K562 (cell line): ENCODE results near the gene LSM12. TPM values are rescaled to one million over a fixed set of nuclear protein-coding genes. Genes with fewer than 3 reads are reported as not detected.

Experiments used
- ATAC-seq: fragments of 200-7000 bp; cut with Tn5 transposase; 3 replicates; pipeline ENCODE4 v1.9.1; 2020; ENCODE audit warnings: moderate library complexity
- BruUV-seq: library from RNA; stranded (reverse); fragments of 400-500 nt; replicated peaks from 2 replicates; lab custom pipeline; 2021; lab: Mats Ljungman, UMichigan
- CTCF ChIA-PET: fragments of 300-600 bp; formaldehyde crosslinking; extraction: SDS; loops from one replicate; lab custom pipeline; 2021; ENCODE audit warnings: low intra/inter-chr PET ratio; lab: Yijun Ruan, JAX
- POLR2A ChIA-PET: fragments of 300-600, 350-650 bp; sonication (Branson Sonifier 250); formaldehyde crosslinking; extraction: SDS; loops from one replicate; lab custom pipeline; 2021; ENCODE audit warnings: antibody characterized with exemption, inconsistent platforms; lab: Yijun Ruan, JAX
- DNase-seq, 4 experiments: peaks; one replicate each; pipeline versions ENCODE4 v3.0.0 to v3.0.0-alpha.2; 2011 to 2018; ENCODE audit warnings: low spot score in 3 of 4, mixed read lengths in 3 of 4; ENCODE audit errors: extremely low read depth in 1 of 4
- FAIRE-seq: peaks from 2 replicates; lab custom pipeline; 2011; peaks lifted over from hg19 to GRCh38; lab: Jason Lieb, UNC
- H2AFZ ChIP-seq: 2 replicates; pipeline ENCODE4 v1.6.0; 2011; ENCODE audit warnings: low read depth, low read length, control low read depth, inconsistent platforms
- H3K27ac ChIP-seq: fragments of 200-600 bp; 3 replicates; pipeline ENCODE4 v1.8.0; 2011; ENCODE audit warnings: low read depth, mild to moderate bottlenecking, control low read depth, inconsistent platforms, low read length, moderate library complexity, mixed read lengths; ENCODE audit errors: extremely low read depth
- H3K27me3 ChIP-seq, 2 experiments: fragments of 300-600 bp in 1 of 2; 2 replicates in 1 of 2; 3 replicates in 1 of 2; pipeline versions ENCODE4 v1.6.0 to v1.8.0; 2011; ENCODE audit warnings: inconsistent platforms in 2 of 2, low read length in 2 of 2, mild to moderate bottlenecking in 1 of 2, mixed read lengths in 1 of 2, moderate library complexity in 1 of 2; ENCODE audit not compliant: control insufficient read depth in 2 of 2, insufficient read depth in 2 of 2
- H3K36me3 ChIP-seq: fragments of 300-600 bp; 3 replicates; pipeline ENCODE4 v1.8.0; 2011; ENCODE audit warnings: mild to moderate bottlenecking, low read length, inconsistent platforms; ENCODE audit not compliant: control insufficient read depth, insufficient read depth
- H3K4me1 ChIP-seq, 2 experiments: fragments of 200-600 bp in 1 of 2; replicated peaks in 1 of 2; 2 replicates in 1 of 2; 3 replicates in 1 of 2; pipeline versions ENCODE4 v1.5.1 to v1.8.0; 2011; ENCODE audit warnings: inconsistent platforms in 2 of 2, low read length in 2 of 2, mild to moderate bottlenecking in 1 of 2, mixed read lengths in 1 of 2, moderate library complexity in 1 of 2; ENCODE audit not compliant: control insufficient read depth in 2 of 2, insufficient read depth in 2 of 2
- H3K4me2 ChIP-seq: 2 replicates; pipeline ENCODE4 v1.6.1; 2011; ENCODE audit warnings: low read length, control low read depth, inconsistent platforms, mixed read lengths; ENCODE audit not compliant: insufficient read depth
- H3K4me3 ChIP-seq: fragments of 200-600 bp; sonication (generic), shearing (Covaris generic); 2 replicates; pipeline ENCODE4 v1.5.1; 2016; ENCODE audit warnings: control low read depth, inconsistent platforms
- H3K79me2 ChIP-seq: fragments of 200-600 bp; 3 replicates; pipeline ENCODE4 v1.8.0; 2011; ENCODE audit warnings: low read length, inconsistent platforms; ENCODE audit not compliant: control insufficient read depth, insufficient read depth
- H3K9ac ChIP-seq, 2 experiments: 2 replicates each; pipeline versions ENCODE4 v1.6.0 to v1.6.1; 2011; ENCODE audit warnings: low read depth in 2 of 2, low read length in 2 of 2, control low read depth in 1 of 2, inconsistent platforms in 1 of 2, mild to moderate bottlenecking in 1 of 2, mixed read lengths in 1 of 2; ENCODE audit not compliant: insufficient read depth in 1 of 2
- H3K9me1 ChIP-seq: one replicate; pipeline ENCODE4 v1.6.0; 2011; ENCODE audit warnings: inconsistent platforms, mild to moderate bottlenecking, low read length, moderate library complexity; ENCODE audit not compliant: control insufficient read depth, insufficient read depth
- H3K9me3 ChIP-seq: replicated peaks from 2 replicates; pipeline ENCODE4 v1.5.1; 2011; ENCODE audit warnings: low read depth, low read length, inconsistent platforms; ENCODE audit not compliant: control insufficient read depth, insufficient read depth
- H4K20me1 ChIP-seq: replicated peaks from 2 replicates; pipeline ENCODE4 v1.6.1; 2011; ENCODE audit warnings: low read length, inconsistent platforms, mixed read lengths; ENCODE audit not compliant: control insufficient read depth, insufficient read depth
- CBX1 ChIP-seq: sonication (generic); IDR thresholded peaks from 2 replicates; pipeline ENCODE4 v1.6.1; 2016; ENCODE audit warnings: antibody characterized with exemption, low read depth, mild to moderate bottlenecking
- HNRNPUL1 ChIP-seq: fragments of 200-400 bp; formaldehyde crosslinking; IDR thresholded peaks from 2 replicates; pipeline ENCODE4 v1.6.1; 2017; ENCODE audit warnings: low read length
- HOXB6 ChIP-seq: fragments of 250-450 bp; sonication (Bioruptor Pico); IDR thresholded peaks from 2 replicates; pipeline ENCODE4 v1.5.1; 2022; ENCODE audit warnings: mild to moderate bottlenecking, borderline replicate concordance
- KAT2B ChIP-seq: IDR thresholded peaks from one replicate; pipeline ENCODE4 v1.6.1; 2012; ENCODE audit warnings: low read depth, mild to moderate bottlenecking, control low read depth, inconsistent platforms, low read length, moderate library complexity
- KAT7 ChIP-seq: sonication (generic); formaldehyde crosslinking; IDR thresholded peaks from 2 replicates; pipeline ENCODE4 v1.8.0; 2022; ENCODE audit warnings: missing genetic modification reagents, mild to moderate bottlenecking, borderline replicate concordance
- MCM7 ChIP-seq, 2 experiments: fragments of 450-650 bp; IDR thresholded peaks; 2 replicates each; pipeline ENCODE4 v1.6.1; 2016 to 2018
- MIER1 ChIP-seq: fragments of 450-650 bp; IDR thresholded peaks from 2 replicates; pipeline ENCODE4 v1.6.1; 2016; ENCODE audit warnings: antibody characterized with exemption, mild to moderate bottlenecking, low read depth
- NR2F6 ChIP-seq: fragments of 450-650 bp; formaldehyde crosslinking; IDR thresholded peaks from 2 replicates; pipeline ENCODE4 v1.4.0; 2020; ENCODE audit warnings: mild to moderate bottlenecking
- PURB ChIP-seq: sonication (generic); formaldehyde crosslinking; IDR thresholded peaks from 2 replicates; pipeline ENCODE4 v1.9.0; 2021; ENCODE audit warnings: low read depth, mild to moderate bottlenecking, missing genetic modification reagents
- RB1 ChIP-seq: fragments of 450-650 bp; IDR thresholded peaks from 2 replicates; pipeline ENCODE4 v1.6.1; 2017; ENCODE audit warnings: low read depth, mild to moderate bottlenecking
- RBM14 ChIP-seq: fragments of 200-400 bp; formaldehyde crosslinking; IDR thresholded peaks from 2 replicates; pipeline ENCODE4 v1.6.1; 2018; ENCODE audit warnings: low read depth, mild to moderate bottlenecking, low read length, moderate library complexity, borderline replicate concordance; ENCODE audit not compliant: insufficient read depth
- SIN3A ChIP-seq, 2 experiments: fragments of 150-350 bp in 1 of 2; IDR thresholded peaks; 2 replicates each; pipeline ENCODE4 v1.6.1; 2011 to 2016; ENCODE audit warnings: borderline replicate concordance in 2 of 2, low read depth in 2 of 2, low read length in 2 of 2, mild to moderate bottlenecking in 2 of 2, moderate library complexity in 2 of 2; ENCODE audit not compliant: control insufficient read depth in 1 of 2
- SRSF7 ChIP-seq: fragments of 200-400 bp; formaldehyde crosslinking; optimal IDR thresholded peaks from 2 replicates; pipeline ENCODE3; 2017; ENCODE audit warnings: mild to moderate bottlenecking, low read depth, low read length
- STAT5B ChIP-seq: fragments of 250-450 bp; sonication (Bioruptor Pico); IDR thresholded peaks from 2 replicates; pipeline ENCODE4 v1.8.0; 2021; ENCODE audit warnings: mild to moderate bottlenecking, inconsistent platforms
- TAF9B ChIP-seq: fragments of 450-650 bp; IDR thresholded peaks from 2 replicates; pipeline ENCODE4 v1.6.1; 2018; ENCODE audit warnings: mild to moderate bottlenecking; ENCODE audit not compliant: partially characterized antibody
- ZNF12 ChIP-seq: sonication (generic); formaldehyde crosslinking; IDR thresholded peaks from 2 replicates; pipeline ENCODE4 v1.4.0; 2020; ENCODE audit warnings: mild to moderate bottlenecking, missing genetic modification reagents
- ZNF143 ChIP-seq: sonication (generic); formaldehyde crosslinking; IDR thresholded peaks from 2 replicates; pipeline ENCODE4 v1.9.0; 2022; ENCODE audit warnings: mild to moderate bottlenecking, missing genetic modification reagents
- ZNF239 ChIP-seq: fragments of 250-450 bp; sonication (Bioruptor Pico); IDR thresholded peaks from 2 replicates; pipeline ENCODE4 v1.4.0; 2020; ENCODE audit warnings: mild to moderate bottlenecking
- ZNF354B ChIP-seq: fragments of 250-450 bp; sonication (Bioruptor Pico); IDR thresholded peaks from 2 replicates; pipeline ENCODE4 v1.4.0; 2020
- ZNF431 ChIP-seq: sonication (generic); formaldehyde crosslinking; IDR thresholded peaks from 2 replicates; pipeline ENCODE4 v1.8.0; 2022; ENCODE audit warnings: mild to moderate bottlenecking, missing genetic modification reagents
- ZNF717 ChIP-seq: fragments of 250-450 bp; sonication (Bioruptor Pico); IDR thresholded peaks from 2 replicates; pipeline ENCODE4 v1.5.0; 2021
- WGBS: fragments of 100-300 bp; shearing (Covaris generic); methylation state at CpG from one replicate; pipeline ENCODE4 v1.1.6; 2016; ENCODE audit warnings: low coverage, mixed read lengths; ENCODE audit not compliant: insufficient coverage; ENCODE audit errors: missing lambda C conversion rate; 5-methylcytosine and 5-hydroxymethylcytosine counted together
- in situ Hi-C: fragments of 300-500 bp; cut with MboI; formaldehyde crosslinking; loops from 4 replicates; pipeline ENCODE4 v1.15.0; 2018; ENCODE audit warnings: inconsistent platforms, mixed read lengths
- intact Hi-C: fragments of 100-400 bp; cut with micrococcal nuclease; formaldehyde crosslinking; loops from 2 replicates; pipeline ENCODE4 v1.14.2; 2022
- polyA plus RNA-seq, 8 experiments: library from polyadenylated mRNA; depleted of rRNA in 4 of 8; stranded (reverse) in 5 of 8; unstranded in 3 of 8; fragments of >200 nt; fragmentation: Nextera tagmentation in 2 of 8; fragmentation: Illumina TruSeq in 1 of 8; extraction: Ambion mirVana in 2 of 8; extraction: Trizol in 1 of 8; gene quantifications; 2 replicates each; pipeline versions ENCODE4 v1.2.1 to v1.2.3, GENCODE V29; 2011 to 2014; ENCODE audit warnings: inconsistent platforms in 1 of 8, missing spikeins in 1 of 8
- total RNA-seq, 7 experiments: library from RNA; depleted of rRNA in 6 of 7; stranded (reverse); fragments of >200 nt in 6 of 7; fragmentation: Illumina TruSeq in 2 of 7; extraction: Trizol in 2 of 7; gene quantifications; 2 replicates each; pipeline versions ENCODE4 v1.2.1 to v1.2.3, GENCODE V29; 2011 to 2021; ENCODE audit warnings: low replicate concordance in 1 of 7
- TF ChIP-seq, protein P1 (sequence below): fragments of 450-650 bp; IDR thresholded peaks from 2 replicates; pipeline ENCODE4 v1.6.1; 2016; ENCODE audit warnings: antibody characterized with exemption
- TF ChIP-seq, protein P2 (sequence below): fragments of 250-450 bp; sonication (Bioruptor Pico); IDR thresholded peaks from 2 replicates; pipeline ENCODE4 v1.5.0; 2021

Gene LSM12
- total and polyA plus RNA-seq, 9 of the 15 experiments (the other 6 are each of a cell fraction or from before 2014, with no cell fraction given) = 53.0 to 258 (median 89.3) TPM

DNA sequence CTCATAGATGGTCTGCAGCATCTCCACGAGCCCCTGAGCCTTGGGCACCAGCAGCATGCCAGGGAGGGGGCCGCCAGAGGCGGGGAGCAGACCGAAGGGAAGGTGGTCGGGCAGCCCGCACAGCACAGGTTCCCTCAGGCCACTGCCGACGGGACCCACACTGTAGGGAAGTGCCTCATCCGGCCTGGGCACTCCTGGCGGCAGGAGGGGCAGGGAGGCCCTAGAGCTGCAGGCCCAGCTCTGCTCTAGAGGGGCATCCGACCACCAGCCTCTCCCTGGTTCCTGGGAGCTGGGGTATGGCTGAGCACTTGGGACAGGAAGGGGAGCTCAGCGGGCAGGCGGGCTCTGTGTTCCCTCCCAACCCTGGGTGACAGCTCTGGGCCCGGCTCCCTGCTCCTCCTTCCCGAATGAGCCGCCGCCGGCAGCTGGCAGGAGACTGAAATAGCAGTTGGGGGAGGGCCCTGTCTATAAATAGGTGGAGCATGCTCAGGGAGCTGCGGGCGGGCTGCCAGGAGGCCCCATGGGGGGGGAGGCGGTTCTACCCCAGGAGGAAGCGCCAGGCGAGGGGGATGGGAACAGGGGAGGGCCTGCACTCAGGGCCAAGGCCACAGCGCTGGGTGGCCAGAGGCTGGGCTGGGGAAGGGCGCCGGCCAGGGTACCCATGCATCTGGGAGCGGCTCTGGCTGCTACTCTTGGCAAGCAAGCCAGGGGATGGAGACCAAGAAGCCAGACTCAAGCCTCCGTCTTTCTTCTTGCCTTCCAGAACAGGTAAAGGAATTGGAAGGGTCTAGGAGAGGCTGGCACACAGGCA is 44.6 kb upstream of the LSM12 start:
- intact Hi-C loops (no loop called here), in situ Hi-C loops (no loop called here)
- DNase-seq = peak; percentile 95 to 96 (median 95)
- Histone ChIP-seq H3K4me2 (peak overlapping the region; percentile 61), H3K27me3 (no peaks in the 10 kb centered on the region), H3K27ac (peak overlapping the region; percentile 46), H3K79me2 (peaks cover 5% of the 10 kb centered on the region; the same call in 1 of the 3 replicates), H3K4me1 (peaks cover 38 to 65% of the 10 kb centered on the region in 2 experiments), H4K20me1 (peaks cover 8% of the 10 kb centered on the region; the same call in 1 of the 2 replicates), H3K9ac (peak overlapping the region; percentile 29 to 89), H3K4me3 (peak overlapping the region; percentile 26; the same call in 1 of the 2 replicates), H3K36me3 (no peaks in the 10 kb centered on the region; the same call in 2 of the 3 replicates), H2AFZ (peak overlapping the region; percentile 77), H3K9me3 (no peaks in the 10 kb centered on the region), H3K9me1 (peaks cover 10% of the 10 kb centered on the region)
- no TSS peak for BruUV-seq
- WGBS = 15% methylated on average over 25 of the region's 28 CpGs
- peak; percentile 84 for ATAC-seq
- peak; percentile 74 for FAIRE-seq
- POLR2A ChIA-PET = interaction anchor here (0.6 to 5.8 kb wide), 7 partner anchors 8 to 91 kb away, joined by 3 to 49 read pairs (median 10); partner anchors contain the start of gene HDAC5
- CTCF ChIA-PET = no interaction called here
- no peak for TF ChIP-seq MCM7 (IDR thresholded peaks at IDR 0.05)
- no peak for TF ChIP-seq KAT7 (CRISPR knock-in tag)
- no peak for TF ChIP-seq HOXB6 (CRISPR knock-in tag)
- TF ChIP-seq ZNF12 (CRISPR knock-in tag) = no peak
- no peak for TF ChIP-seq STAT5B (CRISPR knock-in tag)
- TF ChIP-seq ZNF143 (CRISPR knock-in tag) = no peak
- no peak for TF ChIP-seq TAF9B
- no peak for TF ChIP-seq RBM14
- TF ChIP-seq PURB (CRISPR knock-in tag) = no peak
- TF ChIP-seq MIER1 = no peak
- TF ChIP-seq, protein P1, sequence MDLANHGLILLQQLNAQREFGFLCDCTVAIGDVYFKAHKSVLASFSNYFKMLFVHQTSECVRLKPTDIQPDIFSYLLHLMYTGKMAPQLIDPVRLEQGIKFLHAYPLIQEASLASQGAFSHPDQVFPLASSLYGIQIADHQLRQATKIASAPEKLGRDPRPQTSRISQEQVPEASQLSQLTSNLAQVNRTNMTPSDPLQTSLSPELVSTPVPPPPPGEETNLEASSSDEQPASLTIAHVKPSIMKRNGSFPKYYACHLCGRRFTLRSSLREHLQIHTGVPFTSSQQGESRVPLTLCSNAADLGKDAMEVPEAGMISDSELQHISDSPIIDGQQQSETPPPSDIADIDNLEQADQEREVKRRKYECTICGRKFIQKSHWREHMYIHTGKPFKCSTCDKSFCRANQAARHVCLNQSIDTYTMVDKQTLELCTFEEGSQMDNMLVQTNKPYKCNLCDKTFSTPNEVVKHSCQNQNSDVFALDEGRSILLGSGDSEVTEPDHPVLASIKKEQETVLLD = no peak
- TF ChIP-seq CBX1 = no peak
- no peak for TF ChIP-seq ZNF717
- no peak for TF ChIP-seq NR2F6 (CRISPR knock-in tag)
- TF ChIP-seq ZNF431 (CRISPR knock-in tag) = no peak
- no peak; the same call in 1 of the 2 replicates for TF ChIP-seq RB1
- no peak for TF ChIP-seq HNRNPUL1
- TF ChIP-seq KAT2B = no peak
- no peak for TF ChIP-seq ZNF239 (CRISPR knock-in tag)
- TF ChIP-seq, protein P2, sequence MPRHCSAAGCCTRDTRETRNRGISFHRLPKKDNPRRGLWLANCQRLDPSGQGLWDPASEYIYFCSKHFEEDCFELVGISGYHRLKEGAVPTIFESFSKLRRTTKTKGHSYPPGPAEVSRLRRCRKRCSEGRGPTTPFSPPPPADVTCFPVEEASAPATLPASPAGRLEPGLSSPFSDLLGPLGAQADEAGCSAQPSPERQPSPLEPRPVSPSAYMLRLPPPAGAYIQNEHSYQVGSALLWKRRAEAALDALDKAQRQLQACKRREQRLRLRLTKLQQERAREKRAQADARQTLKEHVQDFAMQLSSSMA (CRISPR knock-in tag) = no peak
- peak in 1 of 2 experiments; percentile 40; a peak in 1 of 4 replicates for TF ChIP-seq SIN3A (IDR thresholded peaks at IDR 0.05; ENCODE audit: borderline replicate concordance in 2 of 2, control insufficient read depth in 1 of 2, low read depth in 2 of 2, low read length in 2 of 2)
- no peak for TF ChIP-seq ZNF354B (CRISPR knock-in tag)
- TF ChIP-seq SRSF7 = no peak
